Heart left ventricle (tissue), 16 donors: ENCODE data around the gene FRRS1. TPM values are rescaled to one million over a fixed set of nuclear protein-coding genes. Genes with fewer than 3 reads are reported as not detected.

Experiments used
- ATAC-seq, 4 donors: fragments of 200-7000 bp; cut with Tn5 transposase; one replicate each; pipeline ENCODE4 v1.9.1; 2020 to 2022; ENCODE audit warnings: moderate library complexity in 4 of 4, mild to moderate bottlenecking in 3 of 4, moderate number of reproducible peaks in 1 of 4
- DNase-seq, 5 donors: peaks; one replicate each; pipeline ENCODE4 v3.0.0-alpha.2; 2020
- H3K27ac ChIP-seq, 12 donors: fragments of 200-600 bp; sonication (generic) in 4 of 12; one replicate each; pipeline versions ENCODE4 v1.5.0 to v1.8.0; 2016 to 2022; ENCODE audit warnings: mild to moderate bottlenecking in 2 of 12
- H3K27me3 ChIP-seq, 9 donors: fragments of 200-600 bp; sonication (generic) in 2 of 9; one replicate each; pipeline versions ENCODE4 v1.5.1 to v1.8.0; 2016 to 2022; ENCODE audit warnings: mild to moderate bottlenecking in 3 of 9
- H3K36me3 ChIP-seq, 9 donors: fragments of 200-600 bp; sonication (generic) in 2 of 9; one replicate each; pipeline versions ENCODE4 v1.5.0 to v1.8.0; 2018 to 2022; ENCODE audit warnings: mild to moderate bottlenecking in 2 of 9
- H3K4me1 ChIP-seq, 12 donors: fragments of 200-600 bp; sonication (generic) in 4 of 12; one replicate each; pipeline versions ENCODE4 v1.5.0 to v1.8.0; 2016 to 2022; ENCODE audit warnings: mild to moderate bottlenecking in 3 of 12
- H3K4me3 ChIP-seq, 12 donors: fragments of 200-600 bp; sonication (generic) in 4 of 12; one replicate each; pipeline versions ENCODE4 v1.5.0 to v1.8.0; 2017 to 2022; ENCODE audit warnings: mild to moderate bottlenecking in 9 of 12, moderate library complexity in 4 of 12
- H3K9me3 ChIP-seq, 12 donors: fragments of 200-600 bp; sonication (generic) in 4 of 12; one replicate each; pipeline versions ENCODE4 v1.5.0 to v1.8.0; 2016 to 2022; ENCODE audit warnings: mild to moderate bottlenecking in 1 of 12
- POLR2A ChIP-seq, 2 donors: fragments of 450-650 bp; IDR thresholded peaks; one replicate each; pipeline ENCODE4 v1.6.1; 2017; ENCODE audit warnings: antibody characterized with exemption in 2 of 2, mild to moderate bottlenecking in 2 of 2, moderate library complexity in 2 of 2
- WGBS, 4 donors: extraction: QIAGEN DNeasy Blood & Tissue Kit in 2 of 4; methylation state at CpG; one replicate each; pipeline versions ENCODE4 v1.1.5 to v1.1.7; 2013 to 2018; 5-methylcytosine and 5-hydroxymethylcytosine counted together
- intact Hi-C, 10 donors: fragments of 100-400 bp; cut with DNase I; formaldehyde crosslinking; loops; one replicate each; pipeline versions ENCODE4 v1.11.1 to v1.14.2; 2022
- polyA plus RNA-seq, 2 donors: library from polyadenylated mRNA; stranded (reverse); fragments of 200-250 nt; gene quantifications; one replicate each; pipeline ENCODE4 v1.2.3, GENCODE V29; 2013
- total RNA-seq, 9 donors: library from RNA; depleted of rRNA in 2 of 9; stranded (reverse); fragments of >200 nt in 2 of 9; fragmentation: NEBNext Ultra II Directional in 3 of 9; extraction: Animal tissue kit (Norgen Biotek cat#: 25700) in 3 of 9; gene quantifications; one replicate each; pipeline versions ENCODE4 v1.1.0 to v1.2.4, GENCODE V29; 2016 to 2023
- TF ChIP-seq, protein P1 (sequence below), 12 donors: fragments of 200-600 bp; sonication (generic) in 4 of 12; IDR thresholded peaks; one replicate each; pipeline versions ENCODE4 v1.5.0 to v1.8.0; 2018 to 2022; ENCODE audit warnings: antibody characterized with exemption in 12 of 12, mild to moderate bottlenecking in 5 of 12
- donor health status: ischemic (EF 13 %, LVEDD 7.1; RV severe dilation, severe dysfunction).
- donor health status: healthy with polysubstance abuse.
- donor health status: DM: no; HTN: yes; CAD: no.
- donor health status: DM: no; HTN: no; CAD: no.
- donor health status: ischemic (EF 25% LVEDD 6.9; RV normal size, moderate dysfunction).
- donor health status: ischemic (EF 25% LVEDD 5.7; RV mildly dilated, moderate dysfunction).
- donor health status: healthy.
- donor health status: DM: yes; HTN: yes; CAD: no.
- donor health status: ischemic (EF 35%, LVEDD 5.7; RV mildly dilated, moderate dysfunction).
- donor health status: nonischemic (EF 11% LVEDD 7.7; RV severe dilation, severe dysfunction).
- donor health status: DM: yes; HTN: yes; CAD: no.
- donor health status: PGD.
- donor health status: ischemic (EF 29% LVEDD 5.4; RV normal size, mild dysfunction).
- donor health status: nonischemic (EF 23%, LVEDD 6.1; RV moderate dilation, normal function).

Gene FRRS1
- total and polyA plus RNA-seq, 11 donors = 0.50 to 9.3 (median 5.4) TPM

DNA sequence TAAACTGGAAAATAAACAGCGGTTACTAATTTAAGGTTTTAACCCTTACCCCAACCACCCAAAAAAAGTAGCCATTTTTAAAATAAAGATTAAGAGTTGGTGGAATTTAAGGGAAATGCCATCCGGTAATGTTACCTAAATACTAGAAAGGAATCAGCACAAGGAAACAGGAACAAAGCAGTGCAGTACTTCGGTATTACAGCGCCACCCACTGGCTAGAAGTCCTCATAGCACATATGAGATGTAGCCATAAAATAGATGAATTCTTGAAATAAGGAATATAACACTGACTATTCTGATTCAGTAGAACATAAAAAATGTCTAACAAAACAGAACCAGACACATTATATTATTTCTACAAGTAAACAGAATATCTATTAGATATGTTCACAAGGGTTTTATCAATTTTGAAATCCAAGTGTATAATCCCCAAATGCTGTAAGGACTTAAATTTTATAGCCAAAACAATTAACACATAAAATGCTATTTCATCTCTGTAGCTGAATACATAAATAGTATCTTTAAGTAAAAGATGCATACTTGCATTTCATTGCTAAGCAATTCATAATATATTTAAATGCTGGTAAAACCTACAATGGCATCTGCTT is 58.8 kb downstream of the FRRS1 start:
- DNase-seq (peak in 4 of 5 donors; percentile 57 to 76 (median 66)), ATAC-seq (peak; percentile 58 to 86 (median 80))
- Histone ChIP-seq H3K4me1 (peaks cover 0 to 14% (median 0%) of the 10 kb centered on the region in 12 donors), H3K27me3 (no peaks in the 10 kb centered on the region), H3K36me3 (peaks cover 0 to 49% (median 32%) of the 10 kb centered on the region in 9 donors), H3K27ac (peak overlapping the region in 3 of 12 donors; percentile 24 to 34 (median 29)), H3K9me3 (no peaks in the 10 kb centered on the region), H3K4me3 (no peak overlapping the region)
- TF ChIP-seq, protein P1, sequence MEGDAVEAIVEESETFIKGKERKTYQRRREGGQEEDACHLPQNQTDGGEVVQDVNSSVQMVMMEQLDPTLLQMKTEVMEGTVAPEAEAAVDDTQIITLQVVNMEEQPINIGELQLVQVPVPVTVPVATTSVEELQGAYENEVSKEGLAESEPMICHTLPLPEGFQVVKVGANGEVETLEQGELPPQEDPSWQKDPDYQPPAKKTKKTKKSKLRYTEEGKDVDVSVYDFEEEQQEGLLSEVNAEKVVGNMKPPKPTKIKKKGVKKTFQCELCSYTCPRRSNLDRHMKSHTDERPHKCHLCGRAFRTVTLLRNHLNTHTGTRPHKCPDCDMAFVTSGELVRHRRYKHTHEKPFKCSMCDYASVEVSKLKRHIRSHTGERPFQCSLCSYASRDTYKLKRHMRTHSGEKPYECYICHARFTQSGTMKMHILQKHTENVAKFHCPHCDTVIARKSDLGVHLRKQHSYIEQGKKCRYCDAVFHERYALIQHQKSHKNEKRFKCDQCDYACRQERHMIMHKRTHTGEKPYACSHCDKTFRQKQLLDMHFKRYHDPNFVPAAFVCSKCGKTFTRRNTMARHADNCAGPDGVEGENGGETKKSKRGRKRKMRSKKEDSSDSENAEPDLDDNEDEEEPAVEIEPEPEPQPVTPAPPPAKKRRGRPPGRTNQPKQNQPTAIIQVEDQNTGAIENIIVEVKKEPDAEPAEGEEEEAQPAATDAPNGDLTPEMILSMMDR (IDR thresholded peaks at IDR 0.05) = peak; percentile 81 to 96 (median 92)
- TF ChIP-seq POLR2A (IDR thresholded peaks at IDR 0.05) = no peak
- intact Hi-C loops = loop anchor here (1.0 to 10.0 kb wide), 10 partner anchors 110 to 913 kb away; no protein-coding TSS in a partner anchor
- 9 to 18% (median 11%) methylated on average over 4 of the region's 4 CpGs for WGBS, 4 donors

DNA sequence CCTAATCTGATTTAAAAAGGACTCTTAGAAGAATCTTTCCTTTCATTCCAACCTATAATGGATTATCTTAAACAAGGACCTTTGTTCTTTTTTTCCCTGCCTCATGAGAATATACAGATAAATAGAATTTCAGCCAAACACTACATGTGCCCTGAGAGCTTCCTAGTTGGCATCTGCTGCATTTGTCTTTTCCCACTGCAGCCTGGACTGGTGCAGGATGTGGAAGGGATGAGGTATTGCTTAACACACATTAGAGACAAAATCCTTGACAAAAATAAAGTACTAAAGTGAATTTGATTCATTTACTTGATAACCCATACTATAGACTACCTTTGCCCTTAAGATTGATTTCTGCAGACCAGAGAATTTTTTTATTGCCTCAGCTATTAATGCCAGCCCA is 61.0 kb downstream of the FRRS1 start:
- peak overlapping the region in 4 of 12 donors; percentile 14 to 43 (median 22) for H3K27ac ChIP-seq
- H3K27me3 ChIP-seq = no peaks in the 10 kb centered on the region
- H3K9me3 ChIP-seq = peaks cover 0 to 6% (median 0%) of the 10 kb centered on the region in 12 donors
- ATAC-seq = peak in 1 of 4 donors; percentile 26
- intact Hi-C loops = loop anchor here in 8 of 10 donors (1.0 to 10.0 kb wide), 9 partner anchors 108 to 911 kb away; no protein-coding TSS in a partner anchor
- TF ChIP-seq POLR2A (IDR thresholded peaks at IDR 0.05) = no peak
- TF ChIP-seq, protein P1 (IDR thresholded peaks at IDR 0.05) = no peak
- no peak for DNase-seq
- H3K4me1 ChIP-seq = peaks cover 0 to 14% (median 0%) of the 10 kb centered on the region in 12 donors
- no peak overlapping the region for H3K4me3 ChIP-seq
- H3K36me3 ChIP-seq = peaks cover 0 to 27% (median 16%) of the 10 kb centered on the region in 9 donors

DNA sequence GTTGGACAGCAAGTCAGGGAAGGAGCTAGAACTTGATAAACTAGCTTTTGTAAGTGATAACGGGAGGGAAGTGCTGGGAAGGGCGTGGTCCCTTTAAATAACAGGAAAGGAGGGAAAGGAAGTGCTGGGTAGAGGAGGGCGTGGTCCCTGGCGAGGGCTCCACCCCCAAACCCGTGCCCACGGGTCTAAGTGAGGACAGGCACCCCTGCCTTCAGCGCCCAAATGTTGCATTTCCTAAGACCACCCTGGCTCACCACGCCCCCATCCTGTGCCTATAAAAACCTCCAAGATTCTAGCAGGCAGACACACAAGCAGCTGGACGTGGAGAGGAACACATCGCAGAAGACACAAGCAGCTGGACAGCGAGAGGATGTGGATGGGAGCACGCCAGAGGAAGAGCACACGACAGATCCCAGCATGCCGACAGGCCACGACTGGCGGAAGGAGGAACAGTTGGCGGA is 62.0 kb downstream of the FRRS1 start:
- intact Hi-C loops = loop anchor here in 7 of 10 donors (10.0 kb wide), 4 partner anchors 110 to 910 kb away; no protein-coding TSS in a partner anchor
- peak in 3 of 4 donors; percentile 35 to 61 (median 45) for ATAC-seq
- Histone ChIP-seq H3K4me3 (peak overlapping the region in 1 of 12 donors; percentile 6), H3K9me3 (peaks cover 0 to 6% (median 0%) of the 10 kb centered on the region in 12 donors), H3K4me1 (peaks cover 0 to 14% (median 0%) of the 10 kb centered on the region in 12 donors), H3K27me3 (no peaks in the 10 kb centered on the region), H3K36me3 (peaks cover 0 to 17% (median 6%) of the 10 kb centered on the region in 9 donors), H3K27ac (peak overlapping the region in 6 of 12 donors; percentile 11 to 43 (median 18))
- 66 to 76% (median 70%) methylated on average over 15 to 17 of the region's 17 CpGs for WGBS, 4 donors
- peak in 3 of 5 donors; percentile 30 to 55 (median 31) for DNase-seq
- TF ChIP-seq, protein P1 (IDR thresholded peaks at IDR 0.05) = no peak
- no peak for TF ChIP-seq POLR2A (IDR thresholded peaks at IDR 0.05)

DNA sequence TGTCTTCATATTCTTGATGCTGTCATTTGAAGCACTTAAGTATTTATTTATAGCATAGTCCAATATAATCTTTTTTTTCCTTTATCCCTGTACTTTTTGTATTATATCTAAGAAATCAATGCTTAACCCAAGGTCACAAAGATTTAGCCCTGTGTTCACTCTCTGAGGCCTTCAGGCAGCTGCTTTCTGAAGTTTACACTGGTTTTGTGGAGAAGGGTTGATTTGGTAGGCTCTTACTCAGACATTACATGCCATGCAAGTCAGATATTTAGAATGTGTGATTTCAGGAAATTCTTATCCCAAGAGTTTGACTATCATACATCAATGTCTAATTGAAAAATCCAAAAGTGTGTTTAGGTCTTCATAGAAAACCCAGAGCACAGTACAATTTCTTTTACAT is 64.2 kb downstream of the FRRS1 start:
- H3K36me3 ChIP-seq = peaks cover 0 to 3% (median 0%) of the 10 kb centered on the region in 9 donors

More for the DNA sequence above, 64.2 kb downstream of the FRRS1 start:
- ATAC-seq = no peak
- DNase-seq = no peak
- H3K4me1 ChIP-seq = peaks cover 0 to 14% (median 0%) of the 10 kb centered on the region in 12 donors
- H3K27ac ChIP-seq = no peak overlapping the region
- intact Hi-C loops = loop anchor here in 7 of 10 donors (10.0 kb wide), 4 partner anchors 107 to 907 kb away; no protein-coding TSS in a partner anchor
- no peak overlapping the region for H3K4me3 ChIP-seq
- peaks cover 0 to 6% (median 0%) of the 10 kb centered on the region in 12 donors for H3K9me3 ChIP-seq
- TF ChIP-seq, protein P1 (IDR thresholded peaks at IDR 0.05) = no peak
- no peak for TF ChIP-seq POLR2A (IDR thresholded peaks at IDR 0.05)
- no peaks in the 10 kb centered on the region for H3K27me3 ChIP-seq
